GM12892 (cell line): ENCODE measurements around the gene FSIP1.

Experiments
- DNase-seq: peaks from one replicate; pipeline ENCODE4 v3.0.0; 2011; ENCODE audit not compliant: insufficient read length
- FAIRE-seq: peaks from 2 replicates; lab custom pipeline; 2011; peaks lifted over from hg19 to GRCh38; lab: Jason Lieb, UNC
- POLR2A ChIP-seq: IDR thresholded peaks from 2 replicates; pipeline ENCODE4 v1.6.1; 2011; ENCODE audit warnings: low read depth, low read length, control low read depth
- POLR2AphosphoS5 ChIP-seq: IDR thresholded peaks from 2 replicates; pipeline ENCODE4 v1.6.1; 2011; ENCODE audit warnings: low read depth, low read length, control low read depth
- TAF1 ChIP-seq: IDR thresholded peaks from 2 replicates; pipeline ENCODE4 v1.6.1; 2011; ENCODE audit warnings: low read depth, mild to moderate bottlenecking, control low read depth, low read length, borderline replicate concordance

Gene FSIP1

GRCh38 chr15:39649757-39650156 is 132.9 kb downstream of the FSIP1 start:
- FAIRE-seq, result no peak
- no peak for TF ChIP-seq POLR2A
- TF ChIP-seq POLR2AphosphoS5, result no peak
- TF ChIP-seq TAF1, result no peak
- no peak for DNase-seq

GRCh38 chr15:39646425-39646824 is 136.2 kb downstream of the FSIP1 start:
- TF ChIP-seq POLR2A (no peak), POLR2AphosphoS5 (no peak), TAF1 (no peak)
- FAIRE-seq (no peak), DNase-seq (no peak)

- DNase-seq, result no peak
- TF ChIP-seq POLR2A, result no peak
- no peak for TF ChIP-seq POLR2AphosphoS5
- TF ChIP-seq TAF1, result no peak
- no peak for FAIRE-seq
These were observed 136.7 kb downstream of the FSIP1 start for GRCh38 chr15:39645976-39646257.

GRCh38 chr15:39645138-39645975 is 137.3 kb downstream of the FSIP1 start:
- TF ChIP-seq TAF1 (no peak), POLR2A (no peak), POLR2AphosphoS5 (no peak)
- DNase-seq (no peak), FAIRE-seq (no peak)

- FAIRE-seq (no peak), DNase-seq (no peak)
- TF ChIP-seq POLR2A, result no peak
- no peak for TF ChIP-seq TAF1
- TF ChIP-seq POLR2AphosphoS5, result no peak
These were observed 138.5 kb downstream of the FSIP1 start for GRCh38 chr15:39644136-39644535.

- TF ChIP-seq TAF1, result no peak
- TF ChIP-seq POLR2AphosphoS5, result no peak
- TF ChIP-seq POLR2A, result no peak
- DNase-seq, result no peak
- FAIRE-seq, result no peak
These were observed 138.9 kb downstream of the FSIP1 start for GRCh38 chr15:39643727-39644126.

- TF ChIP-seq TAF1 (no peak), POLR2AphosphoS5 (no peak)
- no peak for FAIRE-seq
- DNase-seq, result no peak
These were observed 140.5 kb downstream of the FSIP1 start for GRCh38 chr15:39642011-39642640.

- FAIRE-seq (no peak), DNase-seq (no peak)
- TF ChIP-seq TAF1 (no peak), POLR2A (no peak), POLR2AphosphoS5 (no peak)
These were observed 141.3 kb downstream of the FSIP1 start for GRCh38 chr15:39641191-39641889.

- DNase-seq, result no peak
- no peak for FAIRE-seq
- no peak for TF ChIP-seq POLR2AphosphoS5
- TF ChIP-seq POLR2A, result no peak
- TF ChIP-seq TAF1, result no peak
These were observed 142.0 kb downstream of the FSIP1 start for GRCh38 chr15:39640665-39641064.

GRCh38 chr15:39639037-39639436 is 143.6 kb downstream of the FSIP1 start:
- no peak for FAIRE-seq
- no peak for DNase-seq
- TF ChIP-seq TAF1 (no peak), POLR2A (no peak), POLR2AphosphoS5 (no peak)

GRCh38 chr15:39638041-39638440 is 144.6 kb downstream of the FSIP1 start:
- DNase-seq (no peak), FAIRE-seq (no peak)
- TF ChIP-seq POLR2AphosphoS5 (no peak), TAF1 (no peak), POLR2A (no peak)
